H9 (cell line): ENCODE measurements around the gene EFHD2. TPM values are rescaled to one million over a fixed set of nuclear protein-coding genes. Genes with fewer than 3 reads are reported as not detected.

Source experiments
- DNase-seq: peaks from one replicate; pipeline ENCODE4 v3.0.0-alpha.2; 2017
- H2AFZ ChIP-seq: one replicate; pipeline ENCODE4 v1.6.1; 2013; ENCODE audit warnings: mild to moderate bottlenecking, low read length, control low read depth, moderate library complexity
- H2AK5ac ChIP-seq: 2 replicates; pipeline ENCODE4 v1.6.1; 2013; ENCODE audit warnings: low read length, control low read depth, mixed read lengths; ENCODE audit not compliant: insufficient read length
- H2BK120ac ChIP-seq: one replicate; pipeline ENCODE4 v1.6.1; 2013; ENCODE audit warnings: low read depth, mild to moderate bottlenecking, low read length, control low read depth, inconsistent platforms; ENCODE audit not compliant: poor library complexity, severe bottlenecking
- H2BK12ac ChIP-seq: 2 replicates; pipeline ENCODE4 v1.6.1; 2013; ENCODE audit warnings: low read length, control low read depth, mixed read lengths, low read depth; ENCODE audit not compliant: insufficient read length
- H2BK15ac ChIP-seq: 2 replicates; pipeline ENCODE4 v1.6.1; 2013; ENCODE audit warnings: low read depth, low read length, control low read depth
- H2BK20ac ChIP-seq: one replicate; pipeline ENCODE4 v1.6.1; 2013; ENCODE audit warnings: low read depth, mild to moderate bottlenecking, low read length, control low read depth, inconsistent platforms; ENCODE audit not compliant: poor library complexity, severe bottlenecking
- H2BK5ac ChIP-seq: 2 replicates; pipeline ENCODE4 v1.6.1; 2013; ENCODE audit warnings: low read length, control low read depth, mixed read lengths; ENCODE audit not compliant: insufficient read length
- H3K14ac ChIP-seq: 2 replicates; pipeline ENCODE4 v1.6.1; 2013; ENCODE audit warnings: low read length, control low read depth; ENCODE audit not compliant: insufficient read depth
- H3K18ac ChIP-seq: 2 replicates; pipeline ENCODE4 v1.6.1; 2013; ENCODE audit warnings: low read depth, mild to moderate bottlenecking, mixed read lengths, low read length, control low read depth; ENCODE audit not compliant: insufficient read length
- H3K23ac ChIP-seq: 2 replicates; pipeline ENCODE4 v1.6.1; 2013; ENCODE audit warnings: low read length, control low read depth, mixed read lengths, low read depth; ENCODE audit not compliant: insufficient read length
- H3K23me2 ChIP-seq: 2 replicates; pipeline ENCODE4 v1.6.1; 2013; ENCODE audit warnings: low read depth, mild to moderate bottlenecking, mixed read lengths, low read length, control low read depth; ENCODE audit not compliant: insufficient read length, poor library complexity, severe bottlenecking
- H3K27ac ChIP-seq: 2 replicates; pipeline ENCODE4 v1.5.1; 2013; ENCODE audit warnings: low read length, control low read depth, mixed read lengths, low read depth; ENCODE audit not compliant: insufficient read length
- H3K27me3 ChIP-seq: 2 replicates; pipeline ENCODE4 v1.6.1; 2013; ENCODE audit warnings: low read length, control low read depth, inconsistent platforms; ENCODE audit not compliant: insufficient read depth
- H3K4ac ChIP-seq: 2 replicates; pipeline ENCODE4 v1.6.1; 2013; ENCODE audit warnings: low read depth, mild to moderate bottlenecking, control low read depth, inconsistent platforms, low read length, moderate library complexity
- H3K4me1 ChIP-seq: 2 replicates; pipeline ENCODE4 v1.6.1; 2013; ENCODE audit warnings: low read length, control low read depth, inconsistent platforms; ENCODE audit not compliant: insufficient read depth
- H3K4me2 ChIP-seq: 2 replicates; pipeline ENCODE4 v1.6.1; 2013; ENCODE audit warnings: low read length, control low read depth, mixed read lengths; ENCODE audit not compliant: insufficient read length, insufficient read depth
- H3K56ac ChIP-seq: 2 replicates; pipeline ENCODE4 v1.6.1; 2013; ENCODE audit warnings: low read depth, mild to moderate bottlenecking, mixed read lengths, low read length, control low read depth; ENCODE audit not compliant: insufficient read length
- H3K79me1 ChIP-seq: 2 replicates; pipeline ENCODE4 v1.6.1; 2013; ENCODE audit warnings: low read depth, mild to moderate bottlenecking, moderate library complexity, low read length, control low read depth, inconsistent platforms; ENCODE audit not compliant: insufficient read depth, poor library complexity, severe bottlenecking
- H3K79me2 ChIP-seq: 2 replicates; pipeline ENCODE4 v1.6.1; 2013; ENCODE audit warnings: low read length, control low read depth, inconsistent platforms; ENCODE audit not compliant: insufficient read depth
- H3K9ac ChIP-seq: 2 replicates; pipeline ENCODE4 v1.6.1; 2013; ENCODE audit warnings: low read length, control low read depth, mixed read lengths; ENCODE audit not compliant: insufficient read length; ENCODE audit errors: extremely low read depth
- H3K9me3 ChIP-seq: one replicate; pipeline ENCODE4 v1.6.1; 2013; ENCODE audit warnings: low read depth, low read length, inconsistent platforms; ENCODE audit not compliant: control insufficient read depth
- H3T11ph ChIP-seq: one replicate; pipeline ENCODE4 v1.6.1; 2013; ENCODE audit warnings: mild to moderate bottlenecking, low read length, control low read depth, inconsistent platforms
- H4K20me1 ChIP-seq: one replicate; pipeline ENCODE4 v1.6.1; 2013; ENCODE audit not compliant: control insufficient read depth, insufficient read length, insufficient read depth
- H4K5ac ChIP-seq: 2 replicates; pipeline ENCODE4 v1.6.1; 2013; ENCODE audit warnings: low read depth, mild to moderate bottlenecking, mixed read lengths, low read length, control low read depth; ENCODE audit not compliant: insufficient read length
- H4K8ac ChIP-seq: replicated peaks from 2 replicates; pipeline ENCODE4 v1.6.1; 2013; ENCODE audit warnings: low read length, control low read depth, mixed read lengths, low read depth; ENCODE audit not compliant: insufficient read length
- H4K91ac ChIP-seq: 2 replicates; pipeline ENCODE4 v1.6.1; 2013; ENCODE audit warnings: low read depth, mild to moderate bottlenecking, moderate library complexity, mixed read lengths, low read length, control low read depth; ENCODE audit not compliant: insufficient read length
- H3K27ac Mint-ChIP-seq, 3 experiments: 2 replicates in 2 of 3; 3 replicates in 1 of 3; pipeline ENCODE4 v1.8.0; 2020 to 2021; ENCODE audit warnings: mixed read lengths in 3 of 3, mild to moderate bottlenecking in 1 of 3, moderate library complexity in 1 of 3
- H3K27me3 Mint-ChIP-seq: 2 replicates; pipeline ENCODE4 v1.8.0; 2021; ENCODE audit warnings: low read depth, mild to moderate bottlenecking, moderate library complexity, mixed read lengths
- H3K36me3 Mint-ChIP-seq, 3 experiments: 2 replicates in 2 of 3; 3 replicates in 1 of 3; pipeline ENCODE4 v1.8.0; 2020 to 2021; ENCODE audit warnings: low read depth in 3 of 3, mixed read lengths in 3 of 3; ENCODE audit not compliant: insufficient read depth in 1 of 3
- H3K4me1 Mint-ChIP-seq, 2 experiments: 2 replicates each; pipeline ENCODE4 v1.8.0; 2020; ENCODE audit warnings: mixed read lengths in 2 of 2
- H3K4me3 Mint-ChIP-seq, 2 experiments: 2 replicates in 1 of 2; 3 replicates in 1 of 2; pipeline ENCODE4 v1.8.0; 2020 to 2021; ENCODE audit warnings: mild to moderate bottlenecking in 2 of 2, mixed read lengths in 2 of 2, moderate library complexity in 1 of 2
- H3K9me3 Mint-ChIP-seq, 2 experiments: 2 replicates in 1 of 2; 3 replicates in 1 of 2; pipeline ENCODE4 v1.8.0; 2020; ENCODE audit warnings: mild to moderate bottlenecking in 2 of 2, mixed read lengths in 2 of 2, moderate library complexity in 1 of 2
- WGBS: extraction: QIAGEN DNeasy Blood & Tissue Kit; methylation state at CpG from one replicate; pipeline ENCODE4 v1.1.7; 2013; ENCODE audit warnings: missing lambda C conversion rate, low lambda C conversion rate, mixed read lengths; ENCODE audit not compliant: insufficient read length; ENCODE audit errors: extremely low coverage; 5-methylcytosine and 5-hydroxymethylcytosine counted together
- total RNA-seq: library from RNA; stranded (reverse); gene quantifications from 2 replicates; pipeline ENCODE4 v1.2.1, GENCODE V29; 2021
- TF ChIP-seq, protein P1 (sequence below): fragments of 200-600 bp; sonication (generic); conservative IDR thresholded peaks from 3 replicates; pipeline ENCODE4 v1.8.0; 2021; ENCODE audit warnings: antibody characterized with exemption, mild to moderate bottlenecking

The EFHD2 gene
- total RNA-seq, 1 experiment from 2014 or later = 16.5 TPM

DNA sequence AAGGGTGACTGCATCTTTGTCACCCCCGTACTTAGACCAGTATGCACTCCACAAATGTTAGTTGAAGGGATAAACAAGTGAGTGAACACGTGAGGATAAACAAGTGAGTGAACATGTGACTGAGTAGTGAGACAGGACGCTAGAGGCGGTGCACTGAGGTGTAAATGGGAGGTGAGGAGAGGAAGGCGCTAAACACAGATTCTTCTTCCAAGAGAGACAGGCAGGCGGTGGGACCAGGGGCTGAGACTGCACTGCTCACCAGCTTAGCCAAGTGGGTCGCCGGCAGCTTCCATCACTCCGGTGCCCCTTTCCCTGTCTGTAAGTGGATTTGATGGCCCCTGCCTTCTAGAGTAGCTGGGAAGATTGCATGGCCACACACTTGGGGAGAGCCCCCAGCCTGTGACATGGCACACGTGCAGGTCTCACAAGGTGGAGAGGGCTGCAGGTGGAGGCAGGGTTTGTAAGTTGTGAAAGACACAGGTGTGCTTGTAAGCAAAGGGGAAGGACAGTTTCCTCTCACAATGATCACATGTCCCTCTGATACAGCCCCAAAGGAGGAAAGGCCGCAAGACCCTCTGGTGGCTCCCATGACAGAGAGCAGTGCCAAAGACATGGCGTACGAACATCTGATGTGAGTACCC lies 47.5 kb upstream of the EFHD2 start:
- Mint-ChIP-seq H3K36me3 (no peaks in the 10 kb centered on the region), H3K9me3 (no peaks in the 10 kb centered on the region), H3K27me3 (peaks cover 18% of the 10 kb centered on the region), H3K4me3 (no peak overlapping the region), H3K27ac (peak overlapping the region in 2 of 3 experiments; percentile 2 to 70; a peak in 1 of 7 replicates), H3K4me1 (peaks cover 9 to 14% of the 10 kb centered on the region in 2 experiments)
- DNase-seq = no peak
- Histone ChIP-seq H2BK12ac (no peak overlapping the region), H3K79me1 (no peaks in the 10 kb centered on the region), H3K79me2 (no peaks in the 10 kb centered on the region), H4K8ac (no peak overlapping the region), H2AFZ (no peak overlapping the region), H3K18ac (no peak overlapping the region), H2AK5ac (no peak overlapping the region), H2BK5ac (no peak overlapping the region), H3K4me2 (no peak overlapping the region), H3K56ac (no peak overlapping the region), H2BK15ac (no peak overlapping the region), H3K9ac (no peak overlapping the region), H3K23me2 (no peaks in the 10 kb centered on the region), H3K9me3 (no peaks in the 10 kb centered on the region), H4K20me1 (no peaks in the 10 kb centered on the region), H2BK120ac (no peak overlapping the region), H3K14ac (no peak overlapping the region), H2BK20ac (no peak overlapping the region), H3K27ac (no peak overlapping the region), H3K4me1 (no peaks in the 10 kb centered on the region), H3K4ac (no peak overlapping the region), H4K91ac (no peak overlapping the region), H3T11ph (no peak overlapping the region), H3K23ac (no peak overlapping the region), H4K5ac (no peak overlapping the region), H3K27me3 (no peaks in the 10 kb centered on the region)
- TF ChIP-seq, protein P1, sequence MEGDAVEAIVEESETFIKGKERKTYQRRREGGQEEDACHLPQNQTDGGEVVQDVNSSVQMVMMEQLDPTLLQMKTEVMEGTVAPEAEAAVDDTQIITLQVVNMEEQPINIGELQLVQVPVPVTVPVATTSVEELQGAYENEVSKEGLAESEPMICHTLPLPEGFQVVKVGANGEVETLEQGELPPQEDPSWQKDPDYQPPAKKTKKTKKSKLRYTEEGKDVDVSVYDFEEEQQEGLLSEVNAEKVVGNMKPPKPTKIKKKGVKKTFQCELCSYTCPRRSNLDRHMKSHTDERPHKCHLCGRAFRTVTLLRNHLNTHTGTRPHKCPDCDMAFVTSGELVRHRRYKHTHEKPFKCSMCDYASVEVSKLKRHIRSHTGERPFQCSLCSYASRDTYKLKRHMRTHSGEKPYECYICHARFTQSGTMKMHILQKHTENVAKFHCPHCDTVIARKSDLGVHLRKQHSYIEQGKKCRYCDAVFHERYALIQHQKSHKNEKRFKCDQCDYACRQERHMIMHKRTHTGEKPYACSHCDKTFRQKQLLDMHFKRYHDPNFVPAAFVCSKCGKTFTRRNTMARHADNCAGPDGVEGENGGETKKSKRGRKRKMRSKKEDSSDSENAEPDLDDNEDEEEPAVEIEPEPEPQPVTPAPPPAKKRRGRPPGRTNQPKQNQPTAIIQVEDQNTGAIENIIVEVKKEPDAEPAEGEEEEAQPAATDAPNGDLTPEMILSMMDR = no peak
- no CpG with 5 or more reads among the region's 13 CpGs for WGBS
